Measurements from ENCODE around the gene GALNT2.

GALNT2 gene

DNA sequence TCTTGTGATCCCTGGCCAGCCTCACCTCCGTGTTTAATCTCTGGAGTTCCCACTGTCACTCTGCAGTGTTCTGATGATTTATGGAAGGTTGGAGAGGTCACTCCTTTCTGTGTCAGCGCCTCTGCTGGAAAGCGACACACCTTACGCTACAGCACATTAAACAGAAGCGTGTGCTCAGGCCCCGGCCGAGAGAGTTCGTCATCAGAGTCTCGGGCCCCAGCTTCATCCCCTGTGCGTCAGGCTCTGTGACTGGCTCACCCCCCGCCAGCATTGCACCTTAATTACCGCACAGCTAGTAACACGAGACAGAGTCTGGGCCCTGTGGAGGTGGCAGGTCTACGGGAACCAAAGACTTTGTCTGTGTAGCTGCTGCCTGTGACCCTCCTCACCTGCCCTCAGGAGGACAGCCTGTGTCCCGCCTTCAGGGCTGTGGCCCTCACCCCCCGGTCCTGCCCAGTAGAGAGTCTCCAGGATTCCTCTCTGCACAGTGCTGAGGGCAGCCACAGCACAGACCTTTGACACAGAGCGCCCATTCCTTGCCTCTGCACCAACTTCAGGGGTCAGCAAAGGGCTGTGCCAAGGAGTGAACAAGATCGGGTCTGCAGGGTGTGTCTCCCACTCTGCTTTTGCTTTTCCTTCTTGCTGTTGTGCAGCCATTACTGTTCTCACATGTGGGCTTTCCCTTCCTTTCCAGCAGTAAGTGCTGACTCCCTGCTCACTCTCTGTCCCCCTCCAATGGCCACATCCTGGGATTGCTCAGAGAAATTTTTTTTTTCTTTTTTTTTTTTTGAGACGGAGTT is 201.5 kb downstream of the GALNT2 start:
- no peak for DNase-seq

DNA sequence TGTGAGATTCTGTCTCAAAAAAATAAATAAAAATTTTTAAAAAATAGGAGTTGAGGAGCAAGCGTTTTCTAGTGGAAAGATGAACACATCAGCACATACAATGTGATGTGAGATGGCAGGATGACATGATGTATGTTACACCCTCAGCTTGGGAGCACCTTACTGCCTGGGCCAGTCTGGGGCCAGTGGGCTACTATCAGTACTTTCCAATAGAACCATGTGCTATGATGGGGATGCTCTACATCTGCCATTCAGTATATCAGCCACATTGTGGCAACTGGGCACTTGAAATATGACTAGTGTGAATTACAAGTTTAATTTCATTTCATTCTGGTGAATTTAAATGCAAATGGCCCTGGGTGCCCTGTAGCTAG is 203.1 kb downstream of the GALNT2 start:
- DNase-seq: no peak

DNA sequence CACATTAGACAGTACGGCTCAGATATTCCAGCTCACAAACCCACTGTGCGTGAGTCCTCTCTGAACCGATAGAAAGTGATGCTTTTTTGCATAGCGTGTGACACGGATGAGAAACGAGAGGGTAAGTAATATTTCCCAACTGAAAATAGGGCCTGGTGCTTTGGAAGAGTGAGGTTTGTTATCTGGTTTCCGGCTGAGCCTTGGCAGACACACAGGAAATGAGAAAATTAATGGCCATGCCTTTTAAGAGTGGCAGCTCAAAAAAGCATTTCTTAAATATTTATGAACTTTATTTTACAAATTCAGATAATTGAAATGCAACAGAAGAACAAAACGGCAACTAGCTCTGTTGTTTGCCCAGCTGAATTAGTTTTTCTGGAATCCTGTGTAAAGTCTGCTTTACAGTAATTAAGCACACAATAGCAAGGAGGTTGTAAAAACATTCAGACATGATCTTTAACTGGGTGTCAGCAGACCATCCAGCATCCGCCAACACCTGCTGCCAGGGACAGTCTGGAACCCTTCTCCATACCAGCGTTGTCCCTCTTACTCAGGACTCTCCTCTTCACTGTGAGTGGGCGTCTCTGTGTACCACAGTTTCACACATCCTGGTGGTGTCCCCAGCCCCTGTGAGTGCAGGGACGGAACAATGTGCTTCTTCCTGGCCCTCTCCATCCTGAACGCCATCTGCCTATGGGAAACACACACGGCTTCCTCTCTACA is 203.7 kb downstream of the GALNT2 start:
- peak; percentile 76 for DNase-seq

DNA sequence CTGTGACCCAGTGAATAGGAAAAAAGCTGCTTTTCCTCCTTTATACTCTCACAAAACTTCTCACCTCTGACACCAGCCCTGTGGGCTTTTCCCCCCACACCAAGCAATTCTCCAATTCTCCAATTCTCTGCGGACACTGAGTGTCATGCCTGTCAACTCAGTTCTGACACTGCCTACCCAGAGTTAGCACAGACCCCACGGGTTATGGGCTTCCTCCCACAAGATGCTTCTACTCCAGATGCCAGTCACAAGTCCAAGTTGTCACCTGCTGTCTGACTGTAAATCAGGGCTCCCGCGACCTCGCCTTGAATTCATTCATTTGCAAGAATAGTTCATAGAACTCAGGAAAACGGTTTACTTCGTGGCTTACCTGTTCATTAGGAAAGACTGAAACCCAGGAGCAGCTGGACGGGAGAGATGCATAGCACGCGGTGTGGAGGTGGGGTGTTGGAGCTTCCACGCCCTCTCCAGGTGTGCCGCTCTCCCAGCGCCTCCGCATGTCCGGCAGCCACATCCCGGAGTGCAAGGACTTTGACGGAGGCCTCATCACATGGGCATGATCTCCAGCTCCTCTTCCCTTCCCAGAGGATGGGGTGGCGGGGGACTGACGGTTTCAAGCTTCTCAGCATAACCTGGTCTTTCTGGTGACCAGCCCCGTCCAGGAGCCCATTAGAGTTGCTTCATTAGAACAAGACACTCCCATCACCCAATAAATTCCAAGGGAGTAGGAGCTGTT is 204.4 kb downstream of the GALNT2 start:
- no peak for DNase-seq

DNA sequence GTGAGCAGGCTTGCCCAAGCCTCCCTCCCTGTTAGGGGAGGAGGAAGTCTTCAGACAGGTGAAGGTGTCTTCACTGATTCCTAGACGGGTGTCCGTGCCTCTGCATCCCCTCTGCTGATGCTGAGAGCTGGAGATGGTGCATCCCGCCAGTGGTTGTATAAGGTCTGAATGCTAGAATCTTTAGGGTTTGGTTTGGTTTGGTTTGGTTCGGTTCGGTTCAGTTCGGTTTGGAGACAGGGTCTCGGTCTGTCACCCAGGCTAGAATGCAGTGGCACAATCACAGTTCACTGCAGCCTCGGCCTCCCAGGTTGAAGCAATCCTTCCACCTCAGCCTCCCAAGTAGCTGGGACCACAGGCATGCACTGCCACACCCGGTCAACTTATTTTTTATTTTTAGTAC is 205.5 kb downstream of the GALNT2 start:
- no peak for DNase-seq

DNA sequence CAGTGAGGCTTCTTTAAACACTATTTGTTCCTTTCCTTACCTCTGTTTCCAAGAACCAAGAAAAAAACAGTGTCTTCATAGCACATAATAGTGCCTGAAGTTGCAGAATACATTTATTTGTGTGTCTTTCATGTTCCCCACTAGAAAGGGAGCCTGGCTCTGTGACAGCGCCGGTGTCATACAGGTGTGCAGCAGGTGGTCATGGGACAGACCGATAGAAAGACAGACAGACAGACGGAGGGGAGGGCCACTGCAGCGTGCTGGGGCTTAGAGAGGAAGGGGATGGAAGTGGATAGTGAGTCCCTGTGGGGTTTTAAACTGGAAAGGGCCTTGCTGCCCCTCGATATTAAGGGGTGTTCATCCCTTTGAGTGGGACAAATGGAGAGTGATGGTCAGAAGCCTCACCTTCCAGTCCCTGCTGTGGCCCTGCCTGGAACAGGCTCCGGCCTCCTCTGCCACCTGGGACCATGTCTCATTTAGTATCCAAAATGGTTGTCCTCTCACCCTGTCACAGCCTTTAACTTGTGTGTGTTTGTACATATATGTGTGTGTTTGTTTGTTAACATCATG is 206.2 kb downstream of the GALNT2 start:
- no peak for DNase-seq

DNA sequence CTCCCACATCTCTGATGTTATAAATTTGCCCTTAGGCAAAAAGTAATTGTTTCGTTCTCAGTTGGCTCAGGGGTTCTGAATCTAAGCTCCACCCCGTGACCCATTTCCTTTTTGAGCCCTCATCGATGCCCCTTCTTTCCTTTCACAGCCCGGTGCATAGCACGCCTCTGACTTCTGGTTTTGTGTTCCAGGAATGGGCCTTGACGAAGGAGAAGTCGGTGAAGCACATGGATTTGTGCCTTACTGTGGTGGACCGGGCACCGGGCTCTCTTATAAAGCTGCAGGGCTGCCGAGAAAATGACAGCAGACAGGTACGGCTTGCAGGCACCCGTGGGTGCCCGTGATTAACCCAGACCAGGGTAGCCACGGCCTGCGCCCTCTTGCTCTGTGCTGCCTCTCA is 207.2 kb downstream of the GALNT2 start:
- no peak for DNase-seq

DNA sequence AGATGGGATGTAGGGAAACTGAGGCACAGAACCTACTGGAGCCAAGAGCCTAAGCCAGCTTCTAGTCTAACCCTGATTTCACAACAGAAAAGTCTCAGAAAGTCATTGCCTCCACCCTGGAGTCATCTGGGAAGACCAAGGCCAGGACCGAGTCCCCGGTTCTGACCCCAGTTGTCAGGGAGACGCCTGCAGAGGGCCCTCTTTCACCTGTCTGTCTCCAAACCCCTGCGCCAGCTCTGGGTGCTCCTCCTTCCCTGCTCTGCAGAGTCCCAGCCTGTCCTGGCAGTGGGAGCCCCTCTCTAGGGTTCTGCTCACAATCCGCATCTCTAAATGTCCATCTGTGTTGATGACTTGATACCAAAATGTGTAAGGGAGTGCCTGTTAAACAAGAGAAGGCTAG is 209.4 kb downstream of the GALNT2 start:
- DNase-seq: no peak

DNA sequence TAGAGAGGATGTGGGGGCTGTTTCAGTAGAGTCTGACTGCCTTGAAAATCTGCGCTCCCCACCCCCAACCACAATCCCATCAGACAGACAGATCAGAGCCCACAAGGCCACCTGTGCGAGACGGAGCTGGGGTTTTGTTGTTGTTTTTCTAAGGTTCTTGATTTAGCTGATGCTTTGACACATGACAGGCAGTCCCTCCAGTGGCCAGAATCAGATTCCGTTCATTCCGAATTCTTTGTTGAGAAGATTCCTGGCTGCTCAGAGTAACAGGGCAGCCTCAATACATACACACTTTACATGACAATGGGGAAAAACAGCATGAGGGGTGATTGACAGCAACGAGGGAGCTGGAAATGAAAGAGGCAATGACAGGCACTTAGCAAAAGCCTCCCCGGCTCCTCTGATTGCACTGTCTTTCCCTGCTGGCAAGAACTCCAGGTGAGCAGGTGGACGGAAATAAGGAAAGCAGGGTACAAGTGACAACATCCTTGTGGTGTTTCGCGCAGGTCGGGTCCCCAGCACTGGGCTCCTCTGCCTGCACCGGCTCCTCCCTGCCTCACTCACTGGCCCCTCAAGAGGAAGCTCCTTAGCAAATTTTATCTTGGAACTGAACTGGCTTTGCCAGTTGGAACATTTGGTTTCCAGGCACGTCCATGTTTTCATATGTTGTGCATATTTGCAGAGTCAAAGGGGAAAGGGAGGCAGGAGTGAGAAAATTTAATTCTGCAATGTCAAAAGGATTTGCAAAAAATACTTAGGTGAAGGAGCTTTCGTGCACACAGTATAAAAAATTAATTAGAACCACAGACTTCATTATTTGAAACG is 210.4 kb downstream of the GALNT2 start:
- peak; percentile 62 for DNase-seq

DNA sequence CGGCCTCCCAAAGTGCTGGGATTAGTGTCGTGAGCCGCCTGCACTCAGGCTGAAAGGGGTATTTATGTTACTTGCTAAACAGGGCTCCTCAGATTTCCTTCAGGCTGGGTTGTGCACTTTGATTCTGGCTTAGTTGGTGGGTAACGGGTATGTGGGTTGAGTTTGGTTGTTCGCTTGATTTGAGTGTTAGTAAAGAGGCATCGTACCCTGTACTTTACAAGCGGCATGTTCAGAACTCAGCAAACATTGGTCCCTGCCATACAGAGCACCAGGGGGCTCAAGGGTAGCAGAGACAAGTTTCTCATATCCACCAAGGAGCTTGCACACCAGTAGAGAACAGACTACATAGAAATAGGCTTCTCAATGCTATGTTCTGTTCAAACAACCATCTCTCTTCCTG is 211.3 kb downstream of the GALNT2 start:
- DNase-seq: no peak

DNA sequence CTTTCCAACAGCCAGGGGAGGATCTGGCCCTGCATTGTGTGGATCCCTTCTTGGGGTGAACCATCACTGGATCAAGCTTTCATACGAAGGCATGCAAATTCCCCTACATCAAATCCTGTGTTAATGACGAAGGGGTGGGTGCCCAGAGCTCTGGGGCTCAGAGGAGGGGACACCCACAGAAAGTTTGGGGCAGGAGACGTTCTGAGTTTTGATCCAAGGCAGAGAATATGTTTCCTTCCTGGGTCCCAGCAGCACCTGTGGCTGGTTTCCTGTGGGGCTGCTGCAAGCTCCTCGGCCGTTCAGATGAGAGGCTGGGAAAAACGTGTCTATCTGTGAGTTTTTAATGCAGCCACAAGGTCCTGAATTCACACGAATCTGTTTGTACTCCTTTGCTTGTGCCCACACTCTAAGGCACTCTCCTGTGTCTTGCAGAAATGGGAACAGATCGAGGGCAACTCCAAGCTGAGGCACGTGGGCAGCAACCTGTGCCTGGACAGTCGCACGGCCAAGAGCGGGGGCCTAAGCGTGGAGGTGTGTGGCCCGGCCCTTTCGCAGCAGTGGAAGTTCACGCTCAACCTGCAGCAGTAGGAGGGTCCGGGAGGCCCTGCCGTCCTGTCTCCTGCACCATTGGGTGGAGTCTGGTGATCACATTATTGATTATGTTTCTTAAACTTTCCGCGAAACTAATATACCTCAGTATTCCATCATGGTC is 212.0 kb downstream of the GALNT2 start:
- no peak for DNase-seq

DNA sequence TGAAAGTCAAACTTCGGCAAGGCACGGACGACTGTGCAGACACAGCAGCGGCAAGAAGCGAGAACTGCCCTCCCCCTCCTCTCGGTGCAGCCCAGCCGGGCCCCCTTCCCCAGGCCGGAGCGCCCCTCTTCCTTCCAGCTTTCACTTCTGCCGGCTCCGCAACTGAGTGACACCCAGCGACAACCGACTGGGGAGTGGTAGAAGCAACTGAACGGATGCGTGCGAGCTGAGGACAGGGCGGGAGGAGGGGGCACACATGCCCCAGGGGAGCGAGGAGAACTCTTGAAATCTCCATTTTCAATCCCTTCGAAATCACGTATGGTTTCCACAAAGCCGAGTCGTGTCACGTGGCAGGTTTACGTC is 212.5 kb downstream of the GALNT2 start:
- no peak for DNase-seq

DNA sequence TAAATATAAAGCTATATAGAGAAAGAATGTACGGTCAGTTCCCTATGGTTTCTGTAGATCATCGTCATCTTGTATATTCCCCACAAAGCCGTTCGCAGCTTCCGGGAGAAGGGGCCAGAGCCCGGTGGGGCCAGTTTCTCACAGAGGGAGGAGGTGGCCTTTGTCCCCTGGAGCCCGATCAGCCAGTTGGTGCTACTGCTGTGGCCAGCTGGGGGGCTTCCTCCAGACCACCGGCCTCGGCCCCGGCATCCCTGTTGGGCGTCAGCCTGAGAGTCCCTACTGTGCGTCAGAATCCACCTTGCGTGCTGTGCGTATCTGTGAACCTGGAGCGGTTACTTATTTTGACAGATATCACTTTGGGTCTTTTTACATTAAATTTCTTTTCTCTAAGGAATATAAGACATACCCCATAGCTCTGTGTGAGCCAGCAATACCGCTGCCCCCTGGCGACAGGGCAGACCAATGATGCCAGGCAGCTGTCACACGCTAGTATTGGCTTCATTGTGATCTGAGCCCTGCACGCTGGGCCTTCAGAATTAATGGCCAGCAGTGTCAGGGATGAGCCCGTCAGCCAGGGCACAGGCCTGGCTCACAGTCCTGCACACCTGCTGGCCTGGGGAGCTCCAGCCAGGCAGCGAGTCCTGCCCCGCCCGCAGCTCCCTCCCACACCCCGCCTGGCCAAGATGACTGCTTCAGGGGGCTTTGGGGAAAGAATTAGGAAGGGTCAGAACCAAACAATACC is 213.2 kb downstream of the GALNT2 start:
- DNase-seq: no peak

DNA sequence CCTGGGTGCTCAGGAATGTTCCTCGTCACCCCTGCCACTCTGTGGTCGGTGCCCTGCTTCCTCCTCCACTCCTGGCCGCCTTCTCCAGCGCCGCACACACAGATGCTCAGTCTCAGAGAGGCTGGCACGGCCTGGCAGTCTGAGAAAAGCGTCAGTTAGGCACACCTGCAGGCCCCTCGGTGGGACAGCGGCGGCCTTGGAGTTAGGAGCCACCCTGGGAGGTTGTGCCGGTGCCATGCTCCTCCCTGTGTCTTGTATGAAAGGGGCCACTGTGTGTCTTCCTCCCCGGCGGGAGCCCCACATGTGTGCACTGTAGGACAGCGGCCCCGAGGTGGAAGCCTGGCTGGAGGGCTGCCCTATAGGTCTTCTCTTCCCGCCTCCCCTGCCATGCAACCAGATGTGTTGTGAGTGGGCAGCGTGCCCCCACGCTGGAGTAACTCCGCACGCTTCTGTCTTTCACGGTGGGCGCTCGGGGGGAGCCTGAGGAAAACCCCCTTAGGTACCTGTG is 213.9 kb downstream of the GALNT2 start:
- no peak for DNase-seq

DNA sequence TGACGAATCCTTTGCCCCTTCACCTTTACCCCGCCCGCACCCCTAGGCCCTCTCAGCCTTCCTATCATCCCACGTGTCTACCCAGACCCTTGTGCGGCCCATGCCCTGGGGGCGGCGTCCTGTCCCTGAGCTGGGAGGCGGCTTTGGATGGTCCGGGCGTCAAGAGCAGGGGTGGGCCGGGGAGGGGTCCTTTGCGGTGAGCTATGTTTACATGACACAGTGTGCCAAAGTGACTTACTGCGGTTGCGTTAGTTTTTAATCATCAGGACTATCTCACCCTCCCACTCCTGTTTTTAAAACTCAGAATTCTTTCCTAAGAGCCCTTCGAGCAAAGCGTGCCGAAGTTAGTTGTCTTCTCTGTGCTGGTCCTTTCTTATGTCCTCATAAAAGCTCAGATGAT is 214.5 kb downstream of the GALNT2 start:
- no peak for DNase-seq

DNA sequence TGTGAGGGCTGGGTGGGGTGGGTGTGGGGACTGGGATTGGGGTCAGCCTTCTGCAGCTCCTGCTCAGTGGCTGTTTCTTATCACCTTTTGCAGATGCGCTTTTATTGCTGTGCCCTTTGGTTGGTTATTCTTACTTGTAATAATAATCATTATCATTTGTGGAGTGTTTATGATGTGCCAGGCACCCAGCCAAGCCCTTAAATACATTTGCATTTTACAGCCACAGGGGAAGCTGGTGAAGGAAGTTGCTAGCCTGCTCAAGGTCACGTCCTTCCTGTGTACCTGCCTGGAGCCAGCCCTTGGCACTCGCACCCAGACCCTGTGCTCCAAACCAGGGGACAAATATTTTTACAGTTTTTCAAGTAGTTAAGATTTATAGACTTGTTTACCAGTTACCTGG is 215.1 kb downstream of the GALNT2 start:
- peak; percentile 31 for DNase-seq

DNA sequence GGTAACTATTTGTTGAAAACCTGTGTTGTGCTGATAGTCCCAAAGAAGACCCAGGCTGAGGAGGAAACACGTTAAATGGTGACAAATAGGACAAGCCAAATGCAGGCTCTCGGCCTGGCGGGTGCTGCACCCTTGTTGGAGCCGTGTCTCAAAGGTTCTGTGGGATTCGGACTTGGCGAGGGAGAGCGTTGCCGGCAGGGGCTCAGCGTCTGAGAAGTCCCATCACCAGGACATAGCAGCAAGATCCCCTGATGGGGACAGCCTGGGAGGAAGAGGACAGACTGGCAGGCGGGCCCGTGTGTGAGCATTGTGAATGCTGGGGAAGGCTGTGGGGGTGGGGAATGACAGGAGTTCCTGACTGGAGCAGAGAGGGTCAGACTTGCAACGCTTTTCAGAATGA is 216.6 kb downstream of the GALNT2 start:
- no peak for DNase-seq

DNA sequence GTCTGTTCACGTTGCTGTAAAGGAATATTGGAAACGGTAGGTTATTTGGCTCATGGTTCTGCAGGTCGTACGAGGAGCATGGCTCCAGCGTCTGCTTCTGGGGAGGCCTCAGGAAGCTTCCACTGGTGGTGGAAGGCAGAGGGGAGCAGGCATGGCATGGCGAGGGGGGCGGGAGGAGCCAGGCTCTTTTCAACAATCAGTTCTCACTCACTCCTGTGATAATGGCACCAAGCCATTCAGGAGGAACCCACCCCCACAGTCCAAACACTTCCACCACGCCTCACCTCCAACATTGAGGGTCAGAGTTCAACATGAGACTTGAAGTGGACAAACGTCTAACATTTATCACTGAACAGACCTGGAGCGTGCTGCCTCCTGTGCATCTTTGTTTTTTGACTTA is 217.9 kb downstream of the GALNT2 start:
- no peak for DNase-seq

DNA sequence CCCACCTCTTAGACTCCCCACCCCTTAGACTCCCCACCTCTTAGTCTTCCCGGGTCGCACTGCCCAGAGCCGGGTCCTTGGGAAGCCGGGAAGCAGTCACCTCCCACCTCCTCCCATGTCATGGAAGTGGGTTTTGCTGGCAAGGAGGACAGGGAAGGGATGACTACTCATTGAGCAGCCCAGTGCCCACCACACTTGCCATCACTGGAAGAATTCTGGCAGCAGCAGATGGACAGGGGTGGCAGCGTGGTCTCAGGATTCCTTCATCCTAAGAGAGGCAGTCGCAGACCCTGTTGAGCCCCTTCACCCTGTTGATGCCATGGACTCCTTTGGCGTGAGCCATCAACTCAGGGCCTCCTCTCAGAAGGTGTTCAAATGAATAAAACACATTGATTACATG is 218.3 kb downstream of the GALNT2 start:
- DNase-seq: no peak

DNA sequence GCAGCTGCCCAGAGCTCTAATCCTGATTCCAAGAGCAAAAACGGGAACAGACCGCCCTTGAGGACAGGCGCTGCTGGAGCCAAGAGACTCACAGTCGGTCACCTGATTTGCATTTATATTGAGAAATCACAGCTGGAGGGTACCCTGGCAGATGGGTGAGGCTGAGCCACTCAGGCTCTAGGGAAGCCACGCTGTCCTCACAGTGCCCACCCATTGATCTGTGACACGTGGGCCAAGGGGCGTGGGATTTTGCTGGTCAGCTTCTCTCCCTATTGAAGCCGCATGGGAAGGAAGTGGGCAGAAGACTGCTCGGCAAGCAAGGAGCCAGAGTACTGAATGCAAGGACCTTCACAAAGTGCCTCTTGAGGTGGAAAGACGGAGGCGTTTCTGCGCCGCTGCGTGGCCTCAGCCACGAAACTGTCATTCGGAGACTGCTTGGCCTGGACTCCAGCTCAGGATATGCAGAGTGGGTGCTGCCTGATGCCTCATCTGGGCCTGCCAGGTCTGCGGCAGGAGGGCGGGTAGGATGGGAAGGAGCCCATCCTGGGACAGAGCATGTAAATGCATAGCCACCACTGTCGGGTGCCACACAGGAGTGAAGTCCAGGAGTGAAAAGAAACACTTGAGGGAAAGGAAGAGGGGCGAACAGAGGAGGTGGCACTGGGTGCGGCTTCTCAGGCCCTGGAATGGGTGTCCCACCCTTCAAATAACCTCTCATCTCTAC is 219.3 kb downstream of the GALNT2 start:
- DNase-seq: no peak

DNA sequence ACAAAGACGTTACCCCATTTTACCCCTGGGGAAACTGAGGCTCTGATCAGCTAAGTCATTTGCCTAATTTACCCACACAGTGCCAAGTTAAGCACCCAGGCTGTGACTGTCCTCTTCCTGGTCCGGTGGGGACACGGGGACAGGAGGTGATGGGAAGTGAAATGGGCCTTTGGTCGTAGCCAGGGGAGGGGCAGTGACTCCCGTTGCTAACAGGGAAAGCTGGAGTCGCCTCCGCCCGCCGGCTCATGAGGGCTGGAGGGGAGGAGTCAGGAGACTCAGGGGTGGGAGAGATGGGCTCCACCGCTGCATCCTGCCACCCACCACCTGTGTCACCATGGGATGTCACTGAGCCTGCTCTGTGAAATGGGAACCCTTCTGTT is 219.8 kb downstream of the GALNT2 start:
- DNase-seq: no peak

Data from NCI-H1105 treated with DMSO at 0.1 percent for 48 hours (cell line).